ENCODE data around the gene CBFA2T2. TPM values are rescaled to one million over a fixed set of nuclear protein-coding genes. Genes with fewer than 3 reads are reported as not detected.

The CBFA2T2 gene
- total RNA-seq, 3 donors from 2014 or later: 6.6 to 7.9 (median 7.5) TPM

DNA sequence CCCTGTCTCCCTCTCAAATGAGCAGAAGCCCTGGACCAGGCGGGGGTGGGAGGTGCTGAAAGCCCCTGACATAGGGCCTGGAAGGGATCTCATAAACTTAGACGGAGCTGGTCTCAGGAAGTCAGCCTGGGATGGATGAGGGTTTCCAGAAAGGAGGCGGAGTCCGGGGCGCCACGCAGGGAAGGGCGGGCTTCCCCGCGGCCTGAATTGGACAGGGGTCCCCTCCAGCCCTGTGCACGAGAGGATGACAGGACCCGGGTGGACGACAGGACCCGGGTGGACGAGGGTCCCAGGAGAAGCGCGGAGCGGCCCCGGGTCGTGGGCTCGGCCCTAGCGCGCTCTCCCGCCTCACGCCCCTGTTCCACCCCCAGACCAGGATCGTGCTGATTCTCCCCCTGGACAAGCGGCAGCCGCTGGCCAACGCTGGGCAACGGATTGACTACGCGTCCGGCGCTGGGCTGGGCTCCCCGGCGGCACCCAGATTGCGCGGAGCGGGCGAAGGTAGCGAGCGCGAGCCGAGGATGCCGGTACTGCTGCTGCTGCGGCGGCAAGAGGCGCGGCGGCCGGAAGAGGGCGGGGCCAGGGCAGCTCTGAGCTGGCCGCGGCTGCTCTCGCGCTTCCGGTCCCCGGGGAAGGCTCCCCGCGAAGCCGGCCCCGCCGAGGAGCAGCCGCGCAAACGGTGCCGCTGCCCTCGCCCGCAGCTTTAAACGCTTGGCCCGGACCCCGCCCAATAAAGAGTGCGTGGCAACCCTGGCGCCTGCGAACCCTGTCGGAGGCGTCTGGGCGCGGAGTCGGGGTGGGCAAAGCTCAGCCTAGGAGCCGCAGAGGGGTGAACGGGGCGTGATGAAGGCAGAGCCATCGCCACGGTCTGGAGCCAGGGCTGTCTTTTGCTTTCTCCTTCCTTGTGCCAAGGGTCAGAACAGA is 173.5 kb downstream of the CBFA2T2 start:
- DNase-seq: peak; percentile 74
- no peaks in the 10 kb centered on the region for H3K27me3 Mint-ChIP-seq (ENCODE audit: low read depth)
- peak; percentile 75 to 76 for ATAC-seq
- peaks cover 29% of the 10 kb centered on the region for H3K4me1 Mint-ChIP-seq (ENCODE audit: low read depth)
- no peaks in the 10 kb centered on the region for H3K36me3 Mint-ChIP-seq (ENCODE audit: insufficient read depth)
- no peaks in the 10 kb centered on the region for H3K9me3 Mint-ChIP-seq
- peak overlapping the region; percentile 84 for H3K4me3 Mint-ChIP-seq

DNA sequence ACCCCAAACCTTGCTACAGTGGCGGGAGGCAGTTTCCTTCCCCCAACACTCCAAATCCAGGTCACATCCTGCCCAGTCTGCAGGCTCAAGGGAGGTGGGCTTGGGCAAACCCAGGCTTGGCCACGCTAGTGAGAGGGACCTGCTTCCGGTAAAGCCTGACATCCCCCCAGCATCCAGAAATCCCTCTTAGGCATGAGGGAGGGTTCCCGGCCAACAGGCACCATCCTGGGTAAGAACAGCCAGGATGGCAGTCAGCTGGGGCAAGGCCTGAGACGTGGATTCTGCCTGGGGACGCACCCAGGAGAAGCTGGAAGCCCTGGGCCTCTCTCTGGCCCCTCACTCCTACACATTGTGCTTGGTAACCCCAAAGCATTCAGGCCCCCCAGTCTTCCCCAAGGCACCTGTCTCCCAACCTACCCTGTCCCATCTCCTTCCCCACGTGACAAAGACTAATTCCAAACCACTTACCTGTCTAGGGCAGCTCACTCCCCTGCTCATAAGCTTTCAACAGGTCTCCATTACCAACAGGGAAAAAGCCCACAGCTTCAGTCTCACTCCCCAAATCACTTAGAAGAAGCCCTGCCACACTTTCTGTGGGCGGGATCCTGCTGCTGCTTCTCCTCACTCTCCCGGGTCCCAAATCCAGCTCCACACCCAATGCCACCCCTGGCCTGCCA is 174.3 kb downstream of the CBFA2T2 start:
- H3K9me3 Mint-ChIP-seq: no peaks in the 10 kb centered on the region
- peak overlapping the region; percentile 84 for H3K4me3 Mint-ChIP-seq
- no peaks in the 10 kb centered on the region for H3K36me3 Mint-ChIP-seq (ENCODE audit: insufficient read depth)
- H3K27me3 Mint-ChIP-seq (ENCODE audit: low read depth): no peaks in the 10 kb centered on the region
- DNase-seq: no peak
- no peak for ATAC-seq
- H3K4me1 Mint-ChIP-seq (ENCODE audit: low read depth): peaks cover 30% of the 10 kb centered on the region

DNA sequence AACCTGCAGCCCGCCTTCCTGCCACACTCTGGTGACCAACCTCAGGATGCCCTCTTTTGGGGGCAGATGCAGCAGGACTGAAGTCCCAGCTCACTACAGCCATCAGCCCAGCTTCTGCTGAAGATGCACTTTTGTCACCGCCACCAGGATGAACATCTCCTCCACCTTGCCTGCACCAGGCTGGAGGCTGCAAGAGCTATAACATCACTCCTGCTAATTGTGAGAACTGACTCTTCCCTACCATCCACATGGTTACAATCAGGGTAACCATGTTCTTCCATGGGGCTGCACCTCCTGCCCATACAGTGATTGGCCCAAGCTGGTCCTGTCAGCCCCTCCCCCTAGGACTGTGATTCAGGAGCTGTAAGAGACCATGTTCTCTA is 174.9 kb downstream of the CBFA2T2 start:
- Mint-ChIP-seq H3K4me3 (peak overlapping the region; percentile 84), H3K9me3 (no peaks in the 10 kb centered on the region)
- no peak for DNase-seq

GRCh38 chr20:33666293-33667244 is 176.7 kb downstream of the CBFA2T2 start, which contains the start of gene ACTL10:
ACTL10 (plus strand) TSS chr20:33666943; CDS start chr20:33667498, 555 bp downstream.
- H3K36me3 Mint-ChIP-seq (ENCODE audit: insufficient read depth): no peaks in the 10 kb centered on the region
- ATAC-seq (peak; percentile 45 to 47), DNase-seq (peak; percentile 71)
- H3K27me3 Mint-ChIP-seq (ENCODE audit: low read depth): no peaks in the 10 kb centered on the region
- H3K4me3 Mint-ChIP-seq: peak within 1 kb of the TSS; percentile 87
- H3K4me1 Mint-ChIP-seq (ENCODE audit: low read depth): peaks cover 30% of the 10 kb centered on the region
- no peaks in the 10 kb centered on the region for H3K9me3 Mint-ChIP-seq

More for the DNA sequence above, 174.9 kb downstream of the CBFA2T2 start:
- no peak for ATAC-seq
- no peaks in the 10 kb centered on the region for H3K36me3 Mint-ChIP-seq (ENCODE audit: insufficient read depth)
- no peaks in the 10 kb centered on the region for H3K27me3 Mint-ChIP-seq (ENCODE audit: low read depth)
- H3K4me1 Mint-ChIP-seq (ENCODE audit: low read depth): peaks cover 30% of the 10 kb centered on the region

DNA sequence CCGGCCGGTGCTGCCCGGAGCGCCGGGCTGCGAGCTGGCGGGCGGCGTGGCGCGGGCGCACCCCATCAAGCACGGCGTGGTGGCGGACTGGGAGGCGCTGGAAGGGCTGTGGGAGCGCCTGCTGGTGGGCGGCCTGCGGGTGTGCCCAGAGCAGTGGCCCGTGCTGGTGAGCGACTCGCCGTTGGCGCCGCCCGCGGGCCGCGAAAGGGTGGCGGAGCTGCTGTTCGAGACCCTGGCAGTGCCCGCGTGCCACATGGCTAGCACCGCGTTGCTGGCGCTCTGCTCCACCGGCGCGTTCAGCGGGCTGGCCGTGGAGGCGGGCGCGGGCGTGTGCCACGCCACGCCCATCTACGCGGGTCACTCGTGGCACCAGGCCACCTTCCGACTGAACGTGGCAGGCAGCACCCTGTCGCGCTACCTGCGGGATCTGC is 177.4 kb downstream of the CBFA2T2 start:
- no peaks in the 10 kb centered on the region for H3K27me3 Mint-ChIP-seq (ENCODE audit: low read depth)
- peak; percentile 22 to 24 for ATAC-seq
- no peaks in the 10 kb centered on the region for H3K36me3 Mint-ChIP-seq (ENCODE audit: insufficient read depth)
- H3K4me3 Mint-ChIP-seq: peak overlapping the region; percentile 80
- DNase-seq: peak; percentile 28
- H3K4me1 Mint-ChIP-seq (ENCODE audit: low read depth): peaks cover 34% of the 10 kb centered on the region
- no peaks in the 10 kb centered on the region for H3K9me3 Mint-ChIP-seq

GRCh38 chr20:33667676-33668465 is 178.0 kb downstream of the CBFA2T2 start:
- H3K4me1 Mint-ChIP-seq (ENCODE audit: low read depth): peaks cover 30% of the 10 kb centered on the region
- no peaks in the 10 kb centered on the region for H3K27me3 Mint-ChIP-seq (ENCODE audit: low read depth)
- H3K4me3 Mint-ChIP-seq: peak overlapping the region; percentile 80
- H3K9me3 Mint-ChIP-seq: no peaks in the 10 kb centered on the region
- peak; percentile 56 to 61 for ATAC-seq
- peak; percentile 73 for DNase-seq
- H3K36me3 Mint-ChIP-seq (ENCODE audit: insufficient read depth): no peaks in the 10 kb centered on the region

GRCh38 chr20:33668466-33669155 is 178.7 kb downstream of the CBFA2T2 start:
- Mint-ChIP-seq H3K4me1 (ENCODE audit: low read depth) (peaks cover 34% of the 10 kb centered on the region), H3K36me3 (ENCODE audit: insufficient read depth) (no peaks in the 10 kb centered on the region), H3K9me3 (no peaks in the 10 kb centered on the region)

GRCh38 chr20:33669224-33669623 is 179.3 kb downstream of the CBFA2T2 start:
- H3K4me3 Mint-ChIP-seq: peak overlapping the region; percentile 38
- no peak for ATAC-seq
- DNase-seq: no peak
- H3K36me3 Mint-ChIP-seq (ENCODE audit: insufficient read depth): no peaks in the 10 kb centered on the region
- no peaks in the 10 kb centered on the region for H3K9me3 Mint-ChIP-seq
- no peaks in the 10 kb centered on the region for H3K27me3 Mint-ChIP-seq (ENCODE audit: low read depth)
- peaks cover 37% of the 10 kb centered on the region for H3K4me1 Mint-ChIP-seq (ENCODE audit: low read depth)

More at GRCh38 chr20:33668466-33669155, 178.7 kb downstream of the CBFA2T2 start:
- H3K4me3 Mint-ChIP-seq: peak overlapping the region; percentile 80
- DNase-seq: no peak
- ATAC-seq: no peak
- H3K27me3 Mint-ChIP-seq (ENCODE audit: low read depth): no peaks in the 10 kb centered on the region

DNA sequence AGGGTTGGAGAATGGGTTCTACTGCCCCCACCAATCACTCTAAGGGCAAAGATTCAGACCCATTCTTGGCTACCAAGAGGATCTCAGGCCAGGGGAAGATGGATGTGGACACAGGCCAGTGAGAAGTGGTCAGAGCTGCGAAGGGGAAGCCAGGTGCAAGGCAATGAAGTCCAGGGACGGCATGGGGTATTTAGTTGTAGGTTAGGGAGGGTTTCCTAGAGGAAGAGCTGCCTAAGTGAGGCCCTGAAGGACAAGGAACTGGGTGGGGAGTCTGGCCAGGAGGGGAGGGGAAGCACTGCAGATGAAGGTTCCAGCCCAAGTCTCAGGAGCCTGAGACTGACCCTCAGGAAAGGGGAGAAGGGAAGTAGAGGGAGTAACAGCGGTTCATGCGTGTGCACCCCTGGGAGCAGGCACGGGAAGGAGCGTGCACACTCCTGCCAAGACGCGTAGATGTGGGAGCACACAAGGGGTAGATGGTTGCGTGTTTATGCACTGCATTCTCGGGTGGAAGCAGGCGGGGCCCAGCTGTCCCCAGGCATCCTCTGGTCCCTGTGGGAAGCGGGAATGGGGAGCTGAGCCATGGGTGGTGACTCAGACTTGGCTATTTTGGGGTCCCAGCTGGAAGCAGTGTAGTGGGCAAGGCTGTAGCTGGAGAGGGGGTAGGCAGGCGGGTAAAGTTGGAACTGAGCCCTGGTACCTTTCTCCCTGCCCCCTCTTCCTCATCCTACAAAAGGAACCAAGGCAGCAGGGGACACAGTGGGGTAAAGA is 180.2 kb downstream of the CBFA2T2 start:
- H3K4me3 Mint-ChIP-seq: no peak overlapping the region
- no peak for ATAC-seq
- H3K9me3 Mint-ChIP-seq: no peaks in the 10 kb centered on the region
- no peaks in the 10 kb centered on the region for H3K27me3 Mint-ChIP-seq (ENCODE audit: low read depth)
- no peaks in the 10 kb centered on the region for H3K36me3 Mint-ChIP-seq (ENCODE audit: insufficient read depth)
- DNase-seq: no peak
- peaks cover 32% of the 10 kb centered on the region for H3K4me1 Mint-ChIP-seq (ENCODE audit: low read depth)

- ATAC-seq (no peak), DNase-seq (no peak)
- peaks cover 29% of the 10 kb centered on the region for H3K4me1 Mint-ChIP-seq (ENCODE audit: low read depth)
- H3K27me3 Mint-ChIP-seq (ENCODE audit: low read depth): no peaks in the 10 kb centered on the region
- H3K4me3 Mint-ChIP-seq: no peak overlapping the region
- no peaks in the 10 kb centered on the region for H3K9me3 Mint-ChIP-seq
- H3K36me3 Mint-ChIP-seq (ENCODE audit: insufficient read depth): no peaks in the 10 kb centered on the region
These were observed 181.0 kb downstream of the CBFA2T2 start for GRCh38 chr20:33670715-33671499.

DNA sequence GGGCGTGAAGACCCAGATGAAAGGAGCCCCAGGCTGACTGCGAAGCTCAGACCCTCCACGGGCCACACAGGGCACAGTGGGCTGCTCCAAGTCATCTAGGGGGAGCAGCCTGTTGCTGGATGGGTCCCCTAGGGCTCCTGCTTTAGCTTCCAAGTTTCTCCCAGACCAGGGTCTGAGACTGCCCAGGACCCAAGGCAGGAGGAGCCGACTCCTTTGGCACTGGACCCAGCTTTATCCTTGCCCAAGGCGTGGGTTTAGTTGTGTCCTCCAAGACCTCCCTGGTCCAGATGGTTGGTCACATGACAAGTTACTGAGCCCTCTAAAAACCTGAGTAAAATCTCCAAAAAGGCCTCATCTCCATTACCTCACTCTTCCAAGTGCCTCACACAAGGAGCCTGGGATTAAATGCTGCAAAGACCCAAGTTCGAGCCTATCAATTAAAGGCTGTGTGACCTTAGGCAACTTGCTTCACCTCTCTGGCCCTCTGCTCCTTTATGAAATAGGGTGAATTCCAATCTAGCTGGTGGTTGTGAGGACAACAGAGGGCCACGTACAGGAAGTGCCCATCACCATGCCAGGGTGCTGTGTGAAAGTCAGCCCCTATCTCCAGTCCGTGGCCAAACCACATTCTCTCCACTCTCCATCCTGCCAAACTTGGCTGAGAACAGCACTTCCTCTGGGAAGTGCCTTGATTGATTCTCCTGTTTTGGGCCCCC is 181.8 kb downstream of the CBFA2T2 start:
- Mint-ChIP-seq H3K36me3 (ENCODE audit: insufficient read depth) (no peaks in the 10 kb centered on the region), H3K4me1 (ENCODE audit: low read depth) (peaks cover 22% of the 10 kb centered on the region), H3K27me3 (ENCODE audit: low read depth) (no peaks in the 10 kb centered on the region), H3K9me3 (no peaks in the 10 kb centered on the region), H3K4me3 (no peak overlapping the region)
- DNase-seq (no peak), ATAC-seq (no peak)

Data from activated T-cell treated with anti-CD3 and anti-CD28 coated beads, Interleukin-2, amount 50 U/mL, for 4 hours (primary cell).